ENCODE measurements around the gene NUDT22.
A peak's percentile ranks its signal among the peaks of the same experiment; 100 is the strongest.

Gene NUDT22

GRCh38 chr11:64247729-64248531 is 21.9 kb downstream of the NUDT22 start:
- TF ChIP-seq GATA3 (IDR thresholded peaks at IDR 0.05; ENCODE audit: low read depth, low read length) (no peak), GATA2 (IDR thresholded peaks at IDR 0.05; ENCODE audit: low read depth, low read length) (no peak)

DNA sequence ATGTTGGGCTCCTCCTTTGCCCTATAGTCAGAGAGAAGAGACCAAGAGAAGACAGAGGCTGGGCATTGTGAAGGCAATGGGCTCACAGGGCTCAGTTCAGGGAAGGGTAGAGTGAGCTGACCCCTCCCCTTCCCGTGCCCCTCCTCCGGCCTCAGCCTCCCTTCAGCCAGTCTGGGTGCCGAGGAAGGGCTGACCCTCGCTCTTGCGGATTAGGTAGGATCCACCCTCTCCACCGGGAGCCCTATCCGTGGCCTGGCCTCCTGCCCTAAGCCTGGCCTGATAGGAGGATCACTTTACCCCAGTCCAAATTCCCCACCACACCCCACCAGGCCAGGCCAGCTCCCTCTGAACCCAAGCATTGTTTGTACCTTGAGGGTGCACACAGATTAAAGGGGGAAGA is 22.5 kb downstream of the NUDT22 start:
- TF ChIP-seq GATA3 (IDR thresholded peaks at IDR 0.05; ENCODE audit: low read depth, low read length) (no peak), GATA2 (IDR thresholded peaks at IDR 0.05; ENCODE audit: low read depth, low read length) (no peak)

DNA sequence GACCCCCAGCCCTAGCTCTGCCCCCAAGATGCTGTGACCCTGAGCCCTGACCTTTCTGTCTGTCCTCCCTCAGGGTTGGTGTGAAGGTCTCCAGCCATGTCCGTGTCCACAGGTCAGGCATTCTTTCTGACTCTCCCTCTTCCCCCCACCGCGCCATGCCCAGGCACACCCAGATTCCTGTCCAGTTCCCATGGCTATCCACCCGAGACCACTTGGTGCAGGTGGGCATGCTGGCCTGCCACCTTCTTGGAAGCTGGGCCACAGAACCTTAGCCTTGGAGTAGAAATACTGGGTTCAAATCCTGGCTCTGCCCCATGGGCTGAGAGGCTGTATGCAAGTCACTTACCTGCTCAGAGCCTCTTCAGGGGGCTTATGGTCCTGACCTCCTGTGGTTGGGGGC is 23.0 kb downstream of the NUDT22 start:
- TF ChIP-seq GATA3 (IDR thresholded peaks at IDR 0.05; ENCODE audit: low read depth, low read length) = no peak

DNA sequence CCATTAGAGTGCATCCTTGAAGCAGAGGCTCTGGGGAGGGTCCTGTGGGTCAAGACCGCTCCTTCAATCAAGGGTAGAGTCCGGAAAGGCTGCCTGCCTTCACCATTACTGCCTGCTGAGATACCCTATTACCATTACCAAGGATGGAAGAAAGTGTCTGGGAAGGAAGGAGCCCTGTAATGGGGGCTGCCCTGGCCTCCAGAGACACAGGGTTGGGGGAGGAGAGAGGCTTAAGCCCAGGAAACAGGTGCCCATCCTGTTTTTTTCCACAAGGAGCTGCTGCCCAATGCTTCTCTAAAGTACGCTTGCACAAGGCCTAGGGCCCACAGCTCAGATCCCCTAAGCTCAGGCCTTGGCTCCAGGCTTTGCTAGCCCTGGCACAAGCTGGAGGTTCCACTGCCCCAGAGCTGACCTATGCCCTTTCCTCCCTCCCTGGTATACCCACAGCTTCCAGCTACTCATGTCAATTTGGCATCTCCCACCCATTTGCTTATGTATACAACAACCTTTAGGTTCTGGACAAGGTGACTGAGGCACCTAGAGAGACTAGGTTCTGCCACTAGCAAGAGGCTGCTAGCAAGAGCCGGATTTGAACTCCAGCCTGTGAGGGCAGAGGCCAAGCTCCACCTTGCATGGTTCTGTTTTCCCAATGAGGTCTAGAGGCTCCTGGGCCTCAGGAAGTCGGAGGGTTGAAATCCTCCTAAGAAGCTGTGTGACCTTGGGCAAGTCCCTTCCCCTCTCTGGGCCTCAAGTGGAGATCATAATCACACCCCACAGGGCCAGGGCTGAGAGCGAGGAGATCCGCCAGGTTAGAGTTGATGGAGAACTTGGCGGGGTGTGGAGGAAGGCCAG is 23.7 kb downstream of the NUDT22 start:
- TF ChIP-seq GATA2 (IDR thresholded peaks at IDR 0.05; ENCODE audit: low read depth, low read length) (peak; percentile 36; the same call in 1 of the 2 replicates), GATA3 (IDR thresholded peaks at IDR 0.05; ENCODE audit: low read depth, low read length) (no peak)

DNA sequence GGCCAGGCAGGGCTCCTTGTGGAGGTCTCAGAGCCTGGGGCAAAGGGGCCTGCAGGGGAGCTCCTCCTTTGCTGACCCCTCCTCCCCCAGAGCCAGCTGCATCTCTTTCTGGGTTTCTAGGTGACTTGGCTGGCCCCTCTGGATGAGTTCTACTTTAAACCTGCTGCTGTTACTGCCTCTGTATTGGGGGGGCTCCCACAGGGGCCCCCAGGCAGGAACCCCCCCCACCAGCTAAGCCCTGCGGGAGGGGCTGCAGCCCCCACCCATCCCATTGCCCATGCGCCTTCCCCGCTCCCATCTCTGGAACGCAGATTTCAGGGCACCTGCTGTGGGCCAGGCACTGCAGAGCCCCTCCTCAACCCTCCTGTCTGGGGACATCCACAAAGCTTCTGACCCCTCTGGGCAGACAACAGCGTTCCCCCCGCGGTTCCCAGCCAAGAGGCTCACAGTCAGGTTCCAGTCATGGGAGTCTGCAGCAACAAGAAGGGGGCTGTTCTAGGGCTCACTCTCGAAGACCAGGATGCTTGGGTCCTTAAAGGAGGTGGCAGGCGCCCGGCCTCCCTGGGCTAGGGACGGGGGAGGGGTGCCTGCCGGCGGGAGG is 24.4 kb downstream of the NUDT22 start:
- TF ChIP-seq GATA2 (IDR thresholded peaks at IDR 0.05; ENCODE audit: low read depth, low read length) (no peak), GATA3 (IDR thresholded peaks at IDR 0.05; ENCODE audit: low read depth, low read length) (no peak)

DNA sequence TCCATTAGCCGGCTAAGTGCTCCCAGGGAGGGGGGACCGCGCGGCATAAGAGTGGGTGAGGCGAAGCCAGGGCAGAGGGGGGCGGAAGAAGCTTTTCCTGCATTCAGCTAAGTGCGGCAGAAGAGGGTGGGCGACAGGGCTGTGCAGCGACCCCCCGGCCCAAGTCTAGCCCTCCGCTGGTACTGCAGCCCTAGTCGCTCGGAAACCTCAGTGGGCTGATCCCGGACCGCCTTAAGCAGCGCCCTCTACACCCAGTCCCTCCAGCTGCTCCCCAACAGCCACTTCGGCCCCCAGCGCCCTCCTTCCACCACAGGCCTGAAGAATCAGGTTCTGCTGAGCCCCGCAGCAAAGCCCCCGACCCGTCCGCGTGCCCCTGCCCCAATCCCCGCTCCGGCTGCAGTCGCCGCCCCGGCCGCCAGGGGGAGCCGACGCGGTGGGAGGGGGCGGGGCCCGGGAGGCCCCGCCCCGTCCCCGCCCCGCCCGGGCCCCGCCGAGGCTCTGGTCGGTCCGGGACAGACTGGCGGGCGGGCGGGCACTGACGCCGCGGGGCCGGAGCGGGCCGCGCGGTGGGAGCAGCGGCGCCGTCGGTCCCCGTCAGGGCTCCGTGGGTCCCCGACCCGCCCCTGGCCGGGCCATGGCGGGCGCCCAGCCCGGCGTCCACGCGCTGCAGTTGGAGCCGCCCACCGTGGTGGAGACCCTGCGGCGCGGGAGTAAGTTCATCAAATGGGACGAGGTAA is 25.1 kb downstream of the NUDT22 start, which contains the start of gene PLCB3:
PLCB3 (plus strand) TSS at position 515 of the 737 bp plus-strand sequence; CDS start at position 635, 120 bp downstream.
- no peak for TF ChIP-seq GATA2 (IDR thresholded peaks at IDR 0.05; ENCODE audit: low read depth, low read length)
- TF ChIP-seq GATA3 (IDR thresholded peaks at IDR 0.05; ENCODE audit: low read depth, low read length) = no peak

- TF ChIP-seq GATA3 (IDR thresholded peaks at IDR 0.05; ENCODE audit: low read depth, low read length) (no peak), GATA2 (IDR thresholded peaks at IDR 0.05; ENCODE audit: low read depth, low read length) (no peak)
These were observed 25.6 kb downstream of the NUDT22 start for GRCh38 chr11:64251753-64252002.

- no peak for TF ChIP-seq GATA3 (IDR thresholded peaks at IDR 0.05; ENCODE audit: low read depth, low read length)
These were observed 26.2 kb downstream of the NUDT22 start for GRCh38 chr11:64252003-64252872.

GRCh38 chr11:64253043-64253442 is 27.0 kb downstream of the NUDT22 start:
- TF ChIP-seq GATA3 (IDR thresholded peaks at IDR 0.05; ENCODE audit: low read depth, low read length) (no peak), GATA2 (IDR thresholded peaks at IDR 0.05; ENCODE audit: low read depth, low read length) (no peak)

DNA sequence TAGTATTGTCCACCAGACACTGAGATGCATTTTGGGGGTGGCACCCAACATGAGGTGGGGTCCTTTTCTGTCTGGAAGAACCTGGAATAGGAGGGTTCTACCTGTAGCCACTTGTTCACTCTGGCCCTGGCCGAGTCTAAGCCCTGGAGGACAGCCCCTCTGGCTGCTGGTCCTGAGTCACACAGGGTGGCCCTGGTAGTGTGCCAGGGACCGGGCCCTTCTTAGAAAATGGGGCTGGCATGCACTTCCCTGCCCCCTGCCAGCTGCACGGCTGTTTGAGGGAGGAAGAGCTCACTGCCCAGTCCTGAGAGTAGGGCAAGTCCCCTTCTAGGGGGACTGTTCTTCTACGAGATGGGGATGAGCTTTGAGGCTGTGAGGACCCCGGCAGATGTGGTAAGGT is 27.4 kb downstream of the NUDT22 start:
- no peak for TF ChIP-seq GATA2 (IDR thresholded peaks at IDR 0.05; ENCODE audit: low read depth, low read length)

- TF ChIP-seq GATA3 (IDR thresholded peaks at IDR 0.05; ENCODE audit: low read depth, low read length) (no peak), GATA2 (IDR thresholded peaks at IDR 0.05; ENCODE audit: low read depth, low read length) (no peak)
These were observed 28.3 kb downstream of the NUDT22 start for GRCh38 chr11:64254326-64254725.

- TF ChIP-seq GATA2 (IDR thresholded peaks at IDR 0.05; ENCODE audit: low read depth, low read length) (no peak), GATA3 (IDR thresholded peaks at IDR 0.05; ENCODE audit: low read depth, low read length) (no peak)
These were observed 29.4 kb downstream of the NUDT22 start for GRCh38 chr11:64255135-64256128.
